ENCODE data around the gene CPA3. TPM values are rescaled to one million over a fixed set of nuclear protein-coding genes. Genes with fewer than 3 reads are reported as not detected.
A peak's percentile ranks its signal among the peaks of the same experiment; 100 is the strongest.

Gene CPA3
- total and polyA plus RNA-seq, 3 experiments from 2014 or later: not detected

GRCh38 chr3:148848410-148848809, 16.7 kb upstream of the CPA3 start:
- no peaks in the 10 kb centered on the region for H3K36me3 Mint-ChIP-seq
- H3K4me1 Mint-ChIP-seq: no peaks in the 10 kb centered on the region
- Histone ChIP-seq H3K36me3 (ENCODE audit: insufficient read depth, low read length) (no peaks in the 10 kb centered on the region), H3K4me1 (ENCODE audit: insufficient read depth, low read length) (no peaks in the 10 kb centered on the region), H3K4me3 (ENCODE audit: low read length) (no peak overlapping the region), H3K27me3 (ENCODE audit: insufficient read depth, low read length, poor library complexity, severe bottlenecking) (no peaks in the 10 kb centered on the region), H3K27ac (ENCODE audit: low read depth, low read length) (no peak overlapping the region), H3K9me3 (ENCODE audit: low read length) (no peaks in the 10 kb centered on the region)
- CTCF ChIA-PET: no interaction called here
- no peak for DNase-seq
- H3K9me3 Mint-ChIP-seq: no peaks in the 10 kb centered on the region
- H3K27me3 Mint-ChIP-seq: peaks cover 0 to 7% of the 10 kb centered on the region in 2 donors
- POLR2A ChIA-PET: no interaction called here
- no peak overlapping the region for H3K4me3 Mint-ChIP-seq
- no peak overlapping the region for H3K27ac Mint-ChIP-seq

GRCh38 chr3:148852271-148852992, 12.7 kb upstream of the CPA3 start:
- Histone ChIP-seq H3K9me3 (ENCODE audit: low read length) (no peaks in the 10 kb centered on the region), H3K4me3 (ENCODE audit: low read length) (no peak overlapping the region), H3K27ac (ENCODE audit: low read depth, low read length) (no peak overlapping the region), H3K4me1 (ENCODE audit: insufficient read depth, low read length) (no peaks in the 10 kb centered on the region), H3K27me3 (ENCODE audit: insufficient read depth, low read length, poor library complexity, severe bottlenecking) (no peaks in the 10 kb centered on the region), H3K36me3 (ENCODE audit: insufficient read depth, low read length) (no peaks in the 10 kb centered on the region)
- Mint-ChIP-seq H3K36me3 (no peaks in the 10 kb centered on the region), H3K4me3 (no peak overlapping the region), H3K9me3 (no peaks in the 10 kb centered on the region), H3K27ac (no peak overlapping the region), H3K27me3 (peaks cover 0 to 2% of the 10 kb centered on the region in 2 donors), H3K4me1 (no peaks in the 10 kb centered on the region)
- CTCF ChIA-PET: interaction anchor here (1.0 kb wide), 1 partner anchor 20 kb away, joined by 3 read pairs; no protein-coding TSS in a partner anchor
- POLR2A ChIA-PET: no interaction called here
- DNase-seq: no peak

GRCh38 chr3:148853076-148853475, 12.0 kb upstream of the CPA3 start:
- ChIA-PET POLR2A (no interaction called here), CTCF (interaction anchor here (1.0 to 1.3 kb wide), 2 partner anchors 21 to 91 kb away, joined by 3 read pairs; no protein-coding TSS in a partner anchor)
- DNase-seq: no peak
- no peaks in the 10 kb centered on the region for H3K36me3 ChIP-seq (ENCODE audit: insufficient read depth, low read length)
- Mint-ChIP-seq H3K4me3 (no peak overlapping the region), H3K27me3 (peaks cover 0 to 2% of the 10 kb centered on the region in 2 donors), H3K27ac (no peak overlapping the region), H3K4me1 (no peaks in the 10 kb centered on the region), H3K36me3 (no peaks in the 10 kb centered on the region), H3K9me3 (no peaks in the 10 kb centered on the region)
- no peaks in the 10 kb centered on the region for H3K9me3 ChIP-seq (ENCODE audit: low read length)
- no peak overlapping the region for H3K27ac ChIP-seq (ENCODE audit: low read depth, low read length)
- no peaks in the 10 kb centered on the region for H3K27me3 ChIP-seq (ENCODE audit: insufficient read depth, low read length, poor library complexity, severe bottlenecking)
- H3K4me1 ChIP-seq (ENCODE audit: insufficient read depth, low read length): no peaks in the 10 kb centered on the region
- no peak overlapping the region for H3K4me3 ChIP-seq (ENCODE audit: low read length)

GRCh38 chr3:148854061-148854460, 11.0 kb upstream of the CPA3 start:
- H3K4me3 ChIP-seq (ENCODE audit: low read length): no peak overlapping the region
- Mint-ChIP-seq H3K27me3 (peaks cover 0 to 2% of the 10 kb centered on the region in 2 donors), H3K27ac (no peak overlapping the region), H3K4me1 (no peaks in the 10 kb centered on the region), H3K4me3 (no peak overlapping the region), H3K36me3 (no peaks in the 10 kb centered on the region), H3K9me3 (no peaks in the 10 kb centered on the region)
- no peaks in the 10 kb centered on the region for H3K9me3 ChIP-seq (ENCODE audit: low read length)
- DNase-seq: no peak
- H3K27ac ChIP-seq (ENCODE audit: low read depth, low read length): no peak overlapping the region
- no peaks in the 10 kb centered on the region for H3K4me1 ChIP-seq (ENCODE audit: insufficient read depth, low read length)
- POLR2A ChIA-PET: no interaction called here
- no peaks in the 10 kb centered on the region for H3K36me3 ChIP-seq (ENCODE audit: insufficient read depth, low read length)
- H3K27me3 ChIP-seq (ENCODE audit: insufficient read depth, low read length, poor library complexity, severe bottlenecking): no peaks in the 10 kb centered on the region
- CTCF ChIA-PET: interaction anchor here (1.3 kb wide), 1 partner anchor 90 kb away, joined by 3 read pairs; no protein-coding TSS in a partner anchor

GRCh38 chr3:148856384-148856783, 8.7 kb upstream of the CPA3 start:
- no peak overlapping the region for H3K27ac Mint-ChIP-seq
- Histone ChIP-seq H3K27me3 (ENCODE audit: insufficient read depth, low read length, poor library complexity, severe bottlenecking) (no peaks in the 10 kb centered on the region), H3K9me3 (ENCODE audit: low read length) (no peaks in the 10 kb centered on the region), H3K36me3 (ENCODE audit: insufficient read depth, low read length) (no peaks in the 10 kb centered on the region), H3K4me3 (ENCODE audit: low read length) (no peak overlapping the region), H3K27ac (ENCODE audit: low read depth, low read length) (no peak overlapping the region), H3K4me1 (ENCODE audit: insufficient read depth, low read length) (no peaks in the 10 kb centered on the region)
- ChIA-PET CTCF (no interaction called here), POLR2A (no interaction called here)
- no peaks in the 10 kb centered on the region for H3K9me3 Mint-ChIP-seq
- no peak overlapping the region for H3K4me3 Mint-ChIP-seq
- peaks cover 2 to 8% of the 10 kb centered on the region in 2 donors for H3K27me3 Mint-ChIP-seq
- no peaks in the 10 kb centered on the region for H3K4me1 Mint-ChIP-seq
- DNase-seq: no peak
- no peaks in the 10 kb centered on the region for H3K36me3 Mint-ChIP-seq

GRCh38 chr3:148857316-148857715, 7.8 kb upstream of the CPA3 start:
- H3K36me3 ChIP-seq (ENCODE audit: insufficient read depth, low read length): no peaks in the 10 kb centered on the region
- no peaks in the 10 kb centered on the region for H3K4me1 ChIP-seq (ENCODE audit: insufficient read depth, low read length)
- CTCF ChIA-PET: no interaction called here
- H3K4me3 ChIP-seq (ENCODE audit: low read length): no peak overlapping the region
- H3K36me3 Mint-ChIP-seq: no peaks in the 10 kb centered on the region
- POLR2A ChIA-PET: no interaction called here
- DNase-seq: no peak
- no peaks in the 10 kb centered on the region for H3K4me1 Mint-ChIP-seq
- H3K27ac Mint-ChIP-seq: no peak overlapping the region
- peaks cover 2 to 14% of the 10 kb centered on the region in 2 donors for H3K27me3 Mint-ChIP-seq
- H3K4me3 Mint-ChIP-seq: no peak overlapping the region
- H3K9me3 Mint-ChIP-seq: no peaks in the 10 kb centered on the region
- H3K27ac ChIP-seq (ENCODE audit: low read depth, low read length): no peak overlapping the region
- no peaks in the 10 kb centered on the region for H3K9me3 ChIP-seq (ENCODE audit: low read length)
- H3K27me3 ChIP-seq (ENCODE audit: insufficient read depth, low read length, poor library complexity, severe bottlenecking): no peaks in the 10 kb centered on the region

GRCh38 chr3:148861277-148861869, 3.7 kb upstream of the CPA3 start:
- Mint-ChIP-seq H3K9me3 (no peaks in the 10 kb centered on the region), H3K4me3 (no peak overlapping the region), H3K36me3 (no peaks in the 10 kb centered on the region), H3K27me3 (peaks cover 8 to 42% of the 10 kb centered on the region in 2 donors), H3K27ac (no peak overlapping the region), H3K4me1 (no peaks in the 10 kb centered on the region)
- ChIA-PET POLR2A (no interaction called here), CTCF (interaction anchor here (1.2 to 5.8 kb wide), 5 partner anchors 14 to 412 kb away, joined by 3 to 34 read pairs (median 6); no protein-coding TSS in a partner anchor)
- DNase-seq: peak in 2 of 5 donors; percentile 7 to 11
- Histone ChIP-seq H3K27me3 (ENCODE audit: insufficient read depth, low read length, poor library complexity, severe bottlenecking) (no peaks in the 10 kb centered on the region), H3K36me3 (ENCODE audit: insufficient read depth, low read length) (no peaks in the 10 kb centered on the region), H3K9me3 (ENCODE audit: low read length) (no peaks in the 10 kb centered on the region), H3K4me3 (ENCODE audit: low read length) (no peak overlapping the region), H3K4me1 (ENCODE audit: insufficient read depth, low read length) (no peaks in the 10 kb centered on the region), H3K27ac (ENCODE audit: low read depth, low read length) (no peak overlapping the region)

- no peak overlapping the region for H3K4me3 Mint-ChIP-seq
- no peak overlapping the region for H3K27ac Mint-ChIP-seq
- no peaks in the 10 kb centered on the region for H3K9me3 ChIP-seq (ENCODE audit: low read length)
- H3K27me3 Mint-ChIP-seq: peaks cover 8 to 50% of the 10 kb centered on the region in 2 donors
- H3K36me3 Mint-ChIP-seq: no peaks in the 10 kb centered on the region
- no peak overlapping the region for H3K27ac ChIP-seq (ENCODE audit: low read depth, low read length)
- no peaks in the 10 kb centered on the region for H3K27me3 ChIP-seq (ENCODE audit: insufficient read depth, low read length, poor library complexity, severe bottlenecking)
- no peak for DNase-seq
- H3K4me1 ChIP-seq (ENCODE audit: insufficient read depth, low read length): no peaks in the 10 kb centered on the region
- no peak overlapping the region for H3K4me3 ChIP-seq (ENCODE audit: low read length)
- no peaks in the 10 kb centered on the region for H3K4me1 Mint-ChIP-seq
- no peaks in the 10 kb centered on the region for H3K9me3 Mint-ChIP-seq
- ChIA-PET CTCF (interaction anchor here (2.0 to 5.8 kb wide), 2 partner anchors 80 to 83 kb away, joined by 4 to 34 read pairs; no protein-coding TSS in a partner anchor), POLR2A (no interaction called here)
- no peaks in the 10 kb centered on the region for H3K36me3 ChIP-seq (ENCODE audit: insufficient read depth, low read length)
Measured at GRCh38 chr3:148863297-148863696, 1.8 kb upstream of the CPA3 start.

Data from CD8-positive, alpha-beta memory T cell (primary cell).